Fibroblast of villous mesenchyme (primary cell): ENCODE results near the gene SRSF6. TPM values are rescaled to one million over a fixed set of nuclear protein-coding genes. Genes with fewer than 3 reads are reported as not detected.
"Not testable (repeated sequence)": the region's sequence is repeated elsewhere in the genome, so short reads cannot be mapped to it uniquely, and the experiment has no call there.

Experiments used
- DNase-seq: peaks from one replicate; pipeline ENCODE4 v3.0.0-alpha.2; 2010; ENCODE audit warnings: low read depth
- H3K4me3 ChIP-seq: 2 replicates; pipeline ENCODE4 v1.5.1; 2011; ENCODE audit warnings: low read depth, mild to moderate bottlenecking, low read length
- total RNA-seq: library from RNA; depleted of rRNA; stranded (reverse); fragments of >200 nt; gene quantifications from 2 replicates; pipeline ENCODE4 v1.2.3, GENCODE V29; 2012
- TF ChIP-seq, protein P1 (sequence below): IDR thresholded peaks from 2 replicates; pipeline ENCODE4 v1.5.1; 2012; ENCODE audit warnings: low read depth, mild to moderate bottlenecking, low read length; ENCODE audit not compliant: insufficient read depth

The SRSF6 gene
- 54.8 and 63.5 TPM in 2 replicates for total RNA-seq

DNA sequence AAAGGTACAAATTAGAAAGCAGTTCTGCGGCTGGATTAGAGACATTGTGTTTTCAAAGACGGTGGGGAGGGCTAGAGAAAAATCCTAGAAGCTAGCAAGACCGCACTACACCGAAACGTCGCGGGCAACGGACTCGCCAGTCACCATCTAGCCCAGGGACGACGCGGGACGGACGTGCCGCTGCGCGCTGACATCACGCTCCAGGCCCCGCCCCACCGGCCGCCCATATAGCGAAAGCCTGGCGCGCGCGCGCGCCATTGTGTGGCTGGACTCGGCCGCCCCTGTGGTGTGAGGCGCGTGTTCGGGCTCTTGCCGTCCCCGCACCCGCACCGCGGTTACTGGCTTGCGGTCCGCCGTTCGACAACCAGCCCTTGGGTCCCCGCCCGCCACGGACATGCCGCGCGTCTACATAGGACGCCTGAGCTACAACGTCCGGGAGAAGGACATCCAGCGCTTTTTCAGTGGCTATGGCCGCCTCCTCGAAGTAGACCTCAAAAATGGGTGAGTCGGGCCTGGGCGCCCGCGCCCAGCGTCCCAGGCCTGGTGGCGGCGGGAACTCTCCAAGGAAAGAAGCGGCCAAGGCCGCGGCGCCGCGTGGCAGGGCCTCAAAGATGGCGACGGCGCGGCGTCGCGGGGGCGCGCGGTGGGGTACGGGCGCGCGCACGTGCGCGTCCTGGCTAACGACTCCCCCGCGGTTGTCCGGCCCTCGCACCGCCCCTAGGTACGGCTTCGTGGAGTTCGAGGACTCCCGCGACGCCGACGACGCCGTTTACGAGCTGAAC, at the start of gene SRSF6:
SRSF6 (plus strand) TSS at position 257 of the 782 bp plus-strand sequence; CDS start at position 395, 138 bp downstream.
- TF ChIP-seq, protein P1, sequence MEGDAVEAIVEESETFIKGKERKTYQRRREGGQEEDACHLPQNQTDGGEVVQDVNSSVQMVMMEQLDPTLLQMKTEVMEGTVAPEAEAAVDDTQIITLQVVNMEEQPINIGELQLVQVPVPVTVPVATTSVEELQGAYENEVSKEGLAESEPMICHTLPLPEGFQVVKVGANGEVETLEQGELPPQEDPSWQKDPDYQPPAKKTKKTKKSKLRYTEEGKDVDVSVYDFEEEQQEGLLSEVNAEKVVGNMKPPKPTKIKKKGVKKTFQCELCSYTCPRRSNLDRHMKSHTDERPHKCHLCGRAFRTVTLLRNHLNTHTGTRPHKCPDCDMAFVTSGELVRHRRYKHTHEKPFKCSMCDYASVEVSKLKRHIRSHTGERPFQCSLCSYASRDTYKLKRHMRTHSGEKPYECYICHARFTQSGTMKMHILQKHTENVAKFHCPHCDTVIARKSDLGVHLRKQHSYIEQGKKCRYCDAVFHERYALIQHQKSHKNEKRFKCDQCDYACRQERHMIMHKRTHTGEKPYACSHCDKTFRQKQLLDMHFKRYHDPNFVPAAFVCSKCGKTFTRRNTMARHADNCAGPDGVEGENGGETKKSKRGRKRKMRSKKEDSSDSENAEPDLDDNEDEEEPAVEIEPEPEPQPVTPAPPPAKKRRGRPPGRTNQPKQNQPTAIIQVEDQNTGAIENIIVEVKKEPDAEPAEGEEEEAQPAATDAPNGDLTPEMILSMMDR = no peak
- H3K4me3 ChIP-seq = peak within 1 kb of the TSS; percentile 92
- DNase-seq = peak; percentile 93

DNA sequence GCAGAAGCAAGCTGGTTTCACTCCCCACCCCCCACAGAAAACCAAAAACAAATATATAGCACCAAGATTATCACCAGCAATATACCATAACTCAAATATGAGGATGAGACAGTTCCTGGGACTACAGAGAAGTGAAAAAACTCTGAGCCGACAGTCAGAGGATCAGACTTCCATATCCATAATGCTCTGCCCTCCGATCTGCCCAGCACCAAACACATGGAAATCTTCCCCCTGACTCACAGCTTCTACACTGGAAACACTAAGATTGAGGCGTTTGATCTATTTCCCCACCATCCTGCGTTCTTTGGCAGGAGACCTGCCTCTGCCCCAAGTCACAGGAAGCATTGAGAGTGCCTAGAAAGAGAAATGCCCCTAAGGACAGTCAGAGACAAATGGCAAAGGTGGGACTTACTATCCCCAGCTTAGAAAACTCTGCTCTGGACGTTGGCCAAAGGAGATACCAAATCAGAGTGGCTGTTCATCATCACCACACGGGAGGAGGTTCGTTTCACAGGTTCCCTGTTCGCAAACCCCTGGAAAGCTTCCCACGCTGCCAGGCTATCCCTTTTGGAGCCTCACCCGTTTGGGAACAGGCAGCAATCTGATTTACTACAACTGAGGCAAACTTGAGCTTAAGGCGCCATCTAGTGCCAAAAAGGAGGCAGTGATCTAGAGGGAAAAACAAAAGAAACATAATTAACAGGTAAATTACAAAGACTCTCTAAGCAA, 48.7 kb upstream of the SRSF6 start:
- TF ChIP-seq, protein P1 = peak; percentile 80
- peak; percentile 53 for DNase-seq
- H3K4me3 ChIP-seq = no peak overlapping the region

DNA sequence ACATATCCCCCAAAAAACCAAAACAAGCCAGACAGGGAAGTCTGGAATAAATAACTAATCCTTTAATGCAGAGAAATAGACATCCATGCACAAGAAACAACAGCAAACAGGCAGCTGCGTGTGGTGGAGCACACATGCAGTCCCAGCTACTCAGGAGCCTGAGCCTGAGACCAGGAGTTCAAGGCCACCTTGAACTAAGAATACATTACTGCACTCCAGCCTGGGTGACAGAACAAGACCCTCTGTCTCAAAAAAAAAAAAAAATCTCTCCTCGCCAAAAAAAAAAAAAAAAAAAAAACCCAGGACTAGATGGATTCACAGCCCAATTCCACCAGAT, 48.2 kb upstream of the SRSF6 start:
- H3K4me3 ChIP-seq = no peak overlapping the region
- TF ChIP-seq, protein P1 = no peak
- DNase-seq = no peak

DNA sequence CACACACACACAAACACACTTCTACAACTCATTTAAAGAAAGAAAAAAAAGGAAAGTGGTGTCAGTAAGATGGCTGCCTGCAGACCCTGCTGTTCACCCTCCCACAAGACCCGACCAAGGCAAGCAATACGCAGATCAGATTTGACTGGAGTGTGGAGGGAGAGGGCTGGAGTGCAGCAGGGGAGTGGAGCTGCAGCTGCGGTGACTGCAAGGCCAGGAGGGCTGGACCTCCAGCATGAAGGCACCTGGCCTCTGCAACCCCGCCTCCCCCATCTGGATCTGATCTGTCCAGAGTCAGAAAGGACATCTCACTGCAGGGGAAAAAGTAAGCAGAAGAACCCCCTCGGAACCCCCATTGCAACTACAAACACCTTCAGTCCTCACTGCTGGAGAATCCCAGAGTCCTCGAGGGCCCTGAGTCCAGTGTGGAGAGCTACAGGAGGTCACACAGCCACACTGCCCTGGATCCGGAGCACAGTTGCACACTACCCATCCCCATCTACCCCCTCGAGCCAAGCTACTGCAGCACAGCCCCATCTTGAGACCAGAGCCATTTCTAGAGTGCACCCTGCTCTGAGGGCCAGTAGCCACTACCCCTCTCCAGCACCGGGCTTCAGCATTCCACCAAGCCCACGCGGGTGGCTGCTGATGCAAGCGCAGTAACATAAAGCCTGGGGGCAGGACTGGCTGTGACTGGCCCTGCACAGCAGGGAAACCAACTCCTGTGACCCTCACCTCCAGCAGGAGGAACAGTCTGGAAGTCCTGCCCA, 41.9 kb upstream of the SRSF6 start:
- no peak for DNase-seq
- TF ChIP-seq, protein P1 = no peak
- no peak overlapping the region for H3K4me3 ChIP-seq

- H3K4me3 ChIP-seq = no peak overlapping the region
- no peak for DNase-seq
- TF ChIP-seq, protein P1 = no peak
Observed at GRCh38 chr20:43416591-43417228, 41.0 kb upstream of the SRSF6 start.

DNA sequence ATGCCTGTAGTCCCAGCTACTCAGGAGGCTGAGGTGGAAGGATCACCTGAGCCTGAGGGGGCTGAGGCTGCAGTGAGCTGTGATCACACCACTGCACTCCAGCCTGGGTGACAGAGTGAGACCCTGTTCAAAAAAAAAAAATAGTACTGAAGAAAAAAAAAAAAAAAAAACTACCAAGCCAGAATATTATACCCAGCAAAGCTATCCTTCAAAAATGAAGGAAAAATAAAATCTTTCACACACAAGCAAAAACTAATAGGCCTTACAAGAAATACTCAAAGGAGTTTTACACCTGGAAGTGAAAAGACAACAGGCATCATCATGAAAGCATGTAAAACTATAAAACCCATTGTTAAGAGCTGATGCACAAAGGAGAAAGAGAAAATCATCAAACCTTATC, 37.5 kb upstream of the SRSF6 start:
- DNase-seq = no peak
- no peak overlapping the region for H3K4me3 ChIP-seq
- TF ChIP-seq, protein P1 = no peak

GRCh38 chr20:43420913-43421312, 36.8 kb upstream of the SRSF6 start:
- H3K4me3 ChIP-seq, DNase-seq: not testable (repeated sequence)
